NT2/D1 (cell line): ENCODE data around the gene KCNQ1OT1.

Source experiments
- DNase-seq: peaks from one replicate; pipeline ENCODE4 v3.0.0-alpha.2; 2011; ENCODE audit warnings: low read depth, low spot score
- H3K27me3 ChIP-seq: 2 replicates; pipeline ENCODE4 v1.6.0; 2011; ENCODE audit warnings: mild to moderate bottlenecking; ENCODE audit not compliant: insufficient read length, insufficient read depth
- H3K36me3 ChIP-seq: 2 replicates; pipeline ENCODE4 v1.6.1; 2011; ENCODE audit warnings: mild to moderate bottlenecking, low read length, mixed read lengths; ENCODE audit not compliant: insufficient read depth, insufficient read length
- H3K4me1 ChIP-seq: 2 replicates; pipeline ENCODE4 v1.5.1; 2011; ENCODE audit not compliant: insufficient read depth, insufficient read length
- H3K4me3 ChIP-seq: 2 replicates; pipeline ENCODE4 v1.5.1; 2011; ENCODE audit warnings: low read depth; ENCODE audit not compliant: insufficient read length
- H3K9ac ChIP-seq: 2 replicates; pipeline ENCODE4 v1.6.0; 2011; ENCODE audit warnings: low read depth; ENCODE audit not compliant: insufficient read length
- H3K9me3 ChIP-seq: 2 replicates; pipeline ENCODE4 v1.5.1; 2011; ENCODE audit warnings: mild to moderate bottlenecking, low read length; ENCODE audit not compliant: insufficient read depth
- SUZ12 ChIP-seq: IDR thresholded peaks from 2 replicates; pipeline ENCODE4 v1.6.1; 2011; ENCODE audit not compliant: insufficient read length, insufficient read depth; ENCODE audit errors: extremely low read depth
- YY1 ChIP-seq: IDR thresholded peaks from 2 replicates; pipeline ENCODE4 v1.6.1; 2011; ENCODE audit not compliant: insufficient read length, insufficient read depth
- ZNF274 ChIP-seq: IDR thresholded peaks from 2 replicates; pipeline ENCODE4 v1.6.1; 2011; ENCODE audit warnings: mild to moderate bottlenecking, low read depth, low read length

KCNQ1OT1 gene

GRCh38 chr11:2744166-2744565 is 44.4 kb upstream of the KCNQ1OT1 start:
- Histone ChIP-seq H3K36me3 (no peaks in the 10 kb centered on the region), H3K9ac (no peak overlapping the region), H3K27me3 (peaks cover 15% of the 10 kb centered on the region), H3K9me3 (no peaks in the 10 kb centered on the region), H3K4me1 (peaks cover 26% of the 10 kb centered on the region), H3K4me3 (no peak overlapping the region)
- no peak for DNase-seq
- TF ChIP-seq YY1 (no peak), ZNF274 (no peak), SUZ12 (no peak)

- Histone ChIP-seq H3K9me3 (no peaks in the 10 kb centered on the region), H3K4me1 (peaks cover 26% of the 10 kb centered on the region), H3K36me3 (no peaks in the 10 kb centered on the region), H3K4me3 (no peak overlapping the region), H3K27me3 (peaks cover 13% of the 10 kb centered on the region), H3K9ac (no peak overlapping the region)
- no peak for DNase-seq
- TF ChIP-seq ZNF274 (no peak), YY1 (no peak), SUZ12 (no peak)
Measured at GRCh38 chr11:2743427-2744110, 43.8 kb upstream of the KCNQ1OT1 start.

GRCh38 chr11:2742611-2743426 is 43.0 kb upstream of the KCNQ1OT1 start:
- Histone ChIP-seq H3K9ac (no peak overlapping the region), H3K4me1 (peaks cover 31% of the 10 kb centered on the region), H3K36me3 (no peaks in the 10 kb centered on the region), H3K4me3 (no peak overlapping the region), H3K27me3 (peaks cover 11% of the 10 kb centered on the region), H3K9me3 (no peaks in the 10 kb centered on the region)
- TF ChIP-seq YY1, result no peak
- no peak for TF ChIP-seq ZNF274
- TF ChIP-seq SUZ12, result no peak
- DNase-seq, result no peak

- H3K36me3 ChIP-seq, result no peaks in the 10 kb centered on the region
- TF ChIP-seq ZNF274, result no peak
- TF ChIP-seq YY1, result no peak
- no peak for TF ChIP-seq SUZ12
- H3K27me3 ChIP-seq, result peaks cover 6% of the 10 kb centered on the region
- no peak overlapping the region for H3K4me3 ChIP-seq
- peak overlapping the region; percentile 12 for H3K9ac ChIP-seq
- H3K9me3 ChIP-seq, result no peaks in the 10 kb centered on the region
- no peak for DNase-seq
- peaks cover 34% of the 10 kb centered on the region for H3K4me1 ChIP-seq
Measured at GRCh38 chr11:2742201-2742600, 42.4 kb upstream of the KCNQ1OT1 start.

- H3K9ac ChIP-seq, result peak overlapping the region; percentile 46
- H3K27me3 ChIP-seq, result no peaks in the 10 kb centered on the region
- DNase-seq, result no peak
- no peak overlapping the region for H3K4me3 ChIP-seq
- H3K36me3 ChIP-seq, result no peaks in the 10 kb centered on the region
- H3K4me1 ChIP-seq, result peaks cover 34% of the 10 kb centered on the region
- H3K9me3 ChIP-seq, result no peaks in the 10 kb centered on the region
- TF ChIP-seq YY1 (no peak), ZNF274 (no peak)
Measured at GRCh38 chr11:2741377-2742131, 41.8 kb upstream of the KCNQ1OT1 start.

GRCh38 chr11:2741006-2741376 is 41.2 kb upstream of the KCNQ1OT1 start:
- DNase-seq, result no peak
- Histone ChIP-seq H3K36me3 (no peaks in the 10 kb centered on the region), H3K4me1 (peaks cover 34% of the 10 kb centered on the region), H3K4me3 (no peak overlapping the region), H3K9me3 (no peaks in the 10 kb centered on the region), H3K9ac (no peak overlapping the region), H3K27me3 (peaks cover 4% of the 10 kb centered on the region)
- TF ChIP-seq YY1 (no peak), SUZ12 (no peak), ZNF274 (no peak)
